Right hindlimb (tissue), 1 donor: ENCODE data around the gene GLRX2.

ENCODE experiments used
- DNase-seq: peaks from one replicate; pipeline ENCODE4 v3.0.0-alpha.2; 2018

Gene GLRX2

DNA sequence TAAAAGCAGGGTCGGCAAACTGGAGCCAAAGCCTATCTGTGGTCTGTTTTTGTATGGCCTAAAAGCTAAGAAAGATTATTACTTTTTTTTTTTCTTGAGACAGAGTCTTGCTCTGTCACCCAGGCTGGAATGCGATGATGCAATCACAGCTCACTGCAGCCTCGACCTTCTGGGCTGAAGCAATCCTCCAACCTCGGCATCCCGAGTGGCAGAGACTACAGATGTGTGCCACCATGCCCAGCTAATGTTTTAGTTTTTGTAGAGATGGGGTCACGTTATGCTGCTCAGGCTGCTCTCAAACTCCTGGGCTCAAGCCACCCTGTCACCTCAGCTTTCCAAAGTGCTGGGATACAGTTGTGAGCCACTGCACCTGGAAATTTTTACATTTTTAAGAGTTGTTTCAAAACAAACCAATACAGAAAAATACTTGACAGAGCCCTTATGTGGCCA lies 6.5 kb upstream of the GLRX2 start:
- DNase-seq: no peak

GRCh38 chr1:193110864-193111263 lies 5.7 kb upstream of the GLRX2 start:
- DNase-seq: no peak

DNA sequence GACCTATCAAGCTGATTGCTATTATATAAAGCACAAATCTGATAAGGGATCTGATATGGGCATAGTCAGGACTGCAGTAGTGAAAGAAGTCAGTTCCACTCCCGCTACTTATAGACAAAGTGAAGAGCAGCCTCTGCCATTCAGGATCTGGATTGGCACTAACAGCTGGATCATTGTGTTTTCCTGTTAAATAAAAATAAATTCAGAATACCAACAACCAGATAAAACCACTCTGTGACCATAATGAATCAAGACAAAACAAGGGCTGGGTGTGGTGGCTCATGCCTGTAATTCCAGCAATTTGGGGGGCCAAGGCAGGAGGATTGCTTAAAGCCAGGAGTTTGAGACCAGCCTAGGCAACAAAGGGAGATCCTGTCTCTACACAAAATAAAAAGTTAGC lies 5.0 kb upstream of the GLRX2 start:
- no peak for DNase-seq

DNA sequence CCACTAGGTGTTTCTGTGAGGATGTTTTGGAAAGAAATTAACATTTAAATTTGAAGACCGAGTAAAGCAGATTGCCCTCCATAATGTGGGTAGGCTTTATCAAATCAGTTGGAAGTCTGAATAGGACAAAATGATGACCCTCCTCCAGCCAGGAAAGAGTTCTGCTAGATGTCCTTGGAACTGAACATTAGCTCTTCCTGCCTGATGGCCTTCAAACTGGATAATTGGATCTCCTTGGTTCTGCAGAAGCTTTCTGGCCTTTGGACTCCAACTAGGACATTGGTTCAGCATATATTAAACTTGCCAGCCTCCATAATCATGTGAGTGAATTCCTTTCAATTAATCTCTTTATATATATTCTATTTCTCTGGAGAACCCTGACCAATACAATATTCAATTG lies 4.4 kb upstream of the GLRX2 start:
- no peak for DNase-seq

DNA sequence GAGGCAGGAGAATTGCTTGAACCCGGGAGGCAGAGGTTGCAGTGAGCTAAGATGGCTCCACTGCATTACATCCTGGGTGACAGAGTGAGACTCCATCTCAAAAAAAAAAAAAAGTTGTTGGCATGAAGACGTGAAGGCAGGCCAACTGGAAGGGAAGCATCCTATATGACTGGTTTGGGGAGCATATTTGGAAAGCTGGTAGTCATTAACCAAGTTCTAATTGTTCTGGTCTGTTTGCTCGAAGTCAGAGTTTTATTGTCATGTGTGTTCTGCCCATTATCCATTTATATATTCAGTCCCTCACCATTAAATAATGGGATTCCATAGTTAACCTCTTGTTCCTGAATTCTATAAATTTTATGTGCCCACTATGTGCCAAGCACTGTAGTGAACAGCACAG lies 3.3 kb upstream of the GLRX2 start:
- DNase-seq: no peak

DNA sequence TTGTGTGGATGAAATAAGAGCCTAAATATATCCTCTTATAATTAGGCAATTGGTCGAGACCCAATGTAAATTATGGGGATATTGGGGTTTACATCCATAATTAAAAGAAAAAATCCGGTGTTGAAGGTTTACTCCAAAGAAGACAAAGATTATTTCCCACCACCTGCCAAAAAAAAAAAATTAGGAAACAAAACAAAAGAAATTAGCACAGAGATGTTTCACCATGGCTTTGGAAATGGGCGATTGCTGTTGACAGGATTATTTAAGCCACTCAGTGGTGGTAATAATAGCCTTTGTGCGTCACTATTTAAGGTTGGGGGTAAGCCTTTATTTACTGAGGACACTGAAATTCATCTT lies 585 bp upstream of the GLRX2 start:
- no peak for DNase-seq

GRCh38 chr1:193104502-193104906 lies 710 bp downstream of the GLRX2 start:
- peak; percentile 59 for DNase-seq

GRCh38 chr1:193103759-193104501 lies 1.3 kb downstream of the GLRX2 start:
- no peak for DNase-seq

GRCh38 chr1:193102662-193103061 lies 2.6 kb downstream of the GLRX2 start:
- no peak for DNase-seq

GRCh38 chr1:193094112-193094511 lies 11.1 kb downstream of the GLRX2 start:
- no peak for DNase-seq

DNA sequence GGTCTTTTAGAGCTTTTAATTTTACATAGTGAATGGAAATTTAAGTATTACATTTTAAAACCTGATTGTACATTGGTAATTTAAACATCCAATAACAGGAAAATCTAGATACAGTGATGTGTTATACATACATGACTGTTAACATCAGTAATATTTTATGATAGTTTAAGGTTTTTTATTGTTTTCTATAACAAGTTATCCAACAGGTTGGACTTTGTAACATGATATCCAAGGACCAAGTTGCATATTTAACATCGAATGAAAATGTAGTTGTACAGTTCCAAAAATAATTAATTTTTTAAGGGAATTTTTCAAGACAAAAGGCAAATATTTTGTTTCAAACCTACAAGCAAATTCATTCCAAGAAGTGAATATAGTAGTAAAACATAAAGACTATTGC lies 14.3 kb downstream of the GLRX2 start:
- no peak for DNase-seq

DNA sequence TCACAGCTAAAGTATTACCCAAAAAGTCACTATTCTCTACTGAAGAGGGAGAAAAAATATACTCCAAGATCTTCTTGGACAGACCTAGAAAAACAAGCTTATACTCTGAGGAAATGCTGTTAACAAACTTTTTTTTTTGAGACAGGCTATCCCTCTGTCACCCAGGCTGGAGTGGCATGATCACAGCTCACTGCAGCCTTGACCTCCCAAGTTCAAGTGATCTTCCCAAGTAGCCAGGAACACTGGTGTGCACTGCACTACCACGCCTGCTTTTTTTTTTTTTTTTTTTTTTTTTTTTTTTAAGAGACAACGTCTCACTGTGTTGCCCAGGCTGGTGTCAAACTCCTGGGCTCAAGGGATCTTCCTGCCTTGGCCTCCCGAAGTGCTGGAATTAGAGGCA lies 17.3 kb downstream of the GLRX2 start:
- DNase-seq: no peak

DNA sequence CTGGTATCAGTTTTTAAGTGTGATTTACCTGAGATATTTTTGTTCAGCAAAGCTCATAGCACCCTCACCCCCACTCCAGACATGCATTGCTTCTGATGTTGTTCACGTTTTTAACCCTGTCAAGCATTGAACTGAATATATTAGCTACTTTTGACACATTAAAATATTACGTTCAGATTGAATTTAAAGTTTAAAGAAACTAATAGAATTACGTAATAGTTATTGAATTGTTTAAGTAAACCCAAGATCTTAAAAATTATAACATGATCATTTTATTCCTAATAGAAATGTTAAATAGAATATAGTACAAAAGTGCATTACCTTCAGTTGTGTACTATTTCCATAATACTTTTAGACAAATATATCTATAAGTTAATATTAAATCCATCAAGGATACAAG lies 18.9 kb downstream of the GLRX2 start:
- DNase-seq: no peak

- DNase-seq: no peak
Measured at GRCh38 chr1:193085263-193085662, 20.0 kb downstream of the GLRX2 start.

DNA sequence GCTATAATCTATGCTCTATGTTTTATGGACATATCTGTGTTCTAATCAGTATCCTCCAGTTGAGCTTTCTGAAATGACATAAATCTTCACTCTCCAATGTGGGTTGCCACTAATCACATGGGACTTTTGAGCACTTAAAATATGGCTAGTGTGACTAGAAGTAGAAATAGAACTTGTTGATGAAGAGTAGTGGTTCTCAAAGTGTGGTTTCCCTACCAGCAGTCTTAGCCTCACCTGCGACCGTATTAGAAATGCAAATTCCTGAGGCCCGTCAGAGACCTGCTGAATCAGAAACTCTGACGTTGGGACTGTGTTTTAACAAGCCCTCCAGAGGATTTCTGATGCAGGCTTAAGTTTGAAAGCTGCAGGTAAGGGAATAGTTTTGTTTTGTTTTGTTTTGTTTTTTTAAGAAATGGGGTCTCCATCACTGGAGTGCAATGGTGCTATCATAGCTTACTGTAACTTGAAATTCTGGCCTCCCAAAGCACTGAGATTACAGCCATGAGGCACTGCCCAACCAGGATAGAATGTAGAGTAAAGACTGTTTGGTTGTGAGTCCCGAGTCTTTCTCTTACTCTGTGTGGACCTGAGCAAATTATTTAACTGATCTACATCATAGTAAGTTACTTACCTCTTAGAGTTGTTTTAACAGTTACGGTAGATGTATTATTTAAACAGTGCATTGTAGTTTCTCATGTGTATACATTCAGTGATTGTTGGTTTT lies 21.7 kb downstream of the GLRX2 start:
- DNase-seq: no peak

DNA sequence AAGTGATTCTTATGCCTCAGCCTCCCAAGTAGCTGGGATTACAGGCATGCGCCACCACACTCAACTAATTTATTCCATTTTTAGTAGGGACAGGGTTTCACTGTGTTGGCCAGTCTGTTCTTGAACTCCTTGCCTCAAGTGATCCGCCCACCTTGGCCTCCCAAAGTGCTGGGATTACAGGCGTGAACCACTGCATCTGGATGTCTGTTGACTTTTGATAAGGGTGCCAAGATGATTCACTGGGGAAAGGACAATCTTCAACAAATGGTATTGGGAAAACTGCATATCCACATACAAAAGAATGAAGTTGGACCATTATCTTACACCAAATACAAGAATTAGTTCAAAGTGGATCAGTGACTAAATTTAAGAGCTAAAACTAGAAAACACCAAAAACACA lies 26.0 kb downstream of the GLRX2 start:
- DNase-seq: no peak

GRCh38 chr1:193077991-193078390 lies 27.2 kb downstream of the GLRX2 start:
- DNase-seq: no peak

- DNase-seq: no peak
Measured at GRCh38 chr1:193070942-193071341, 34.3 kb downstream of the GLRX2 start.

GRCh38 chr1:193070386-193070753 lies 34.8 kb downstream of the GLRX2 start:
- DNase-seq: no peak

DNA sequence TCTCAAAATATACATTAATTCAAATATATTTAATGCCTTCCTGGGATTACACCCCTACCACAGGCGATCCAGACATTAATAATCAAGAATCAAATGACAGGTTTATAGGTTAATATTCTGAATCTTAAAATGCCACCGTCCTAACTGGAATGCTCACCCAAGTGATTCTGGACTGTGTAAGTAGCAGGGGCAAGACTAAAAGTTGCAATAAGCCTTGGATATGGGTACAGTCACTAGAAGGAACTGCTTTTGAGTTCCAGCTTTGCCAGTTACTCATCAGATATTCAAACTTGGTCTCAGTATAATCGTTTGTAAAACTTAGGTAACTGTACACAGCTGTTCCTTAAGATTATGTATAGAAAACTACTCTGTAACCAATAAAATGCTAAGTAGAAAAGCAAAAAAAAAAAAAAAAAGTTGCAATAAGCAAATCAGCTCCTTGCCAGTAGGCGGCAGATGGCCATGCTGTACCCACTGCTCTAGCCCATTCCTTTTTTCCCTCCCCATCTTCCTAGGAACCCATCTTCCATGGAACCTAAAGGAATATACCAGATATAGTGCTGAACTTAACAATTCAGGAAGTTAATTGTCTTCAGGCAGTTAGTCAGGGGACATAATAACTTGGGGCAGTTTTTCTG lies 35.3 kb downstream of the GLRX2 start:
- no peak for DNase-seq

- no peak for DNase-seq
Measured at GRCh38 chr1:193068013-193068412, 37.2 kb downstream of the GLRX2 start.

- DNase-seq: no peak
Measured at GRCh38 chr1:193066606-193067005, 38.6 kb downstream of the GLRX2 start.

DNA sequence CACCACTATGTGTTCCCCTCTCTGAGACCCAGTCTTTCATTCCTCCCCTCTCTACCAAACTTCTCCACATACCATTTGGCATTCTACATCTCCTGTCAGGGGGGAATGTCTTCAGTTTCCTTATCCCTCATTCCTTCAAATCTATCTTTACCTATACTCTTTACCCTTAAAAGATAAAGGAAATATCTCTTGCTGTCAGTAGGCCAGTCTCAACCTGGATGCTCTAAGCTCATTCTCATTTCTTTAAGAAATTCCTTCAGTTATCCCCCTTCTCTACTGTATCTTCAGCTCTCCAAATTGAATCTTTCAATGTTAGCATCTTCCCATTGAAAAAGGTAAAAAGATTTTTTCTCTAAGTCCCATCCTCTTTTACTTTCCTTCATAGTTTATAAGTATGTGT lies 39.3 kb downstream of the GLRX2 start:
- no peak for DNase-seq
